GM06990 (cell line): ENCODE measurements around the gene CMTM2.
"Not testable (repeated sequence)": the region's sequence is repeated elsewhere in the genome, so short reads cannot be mapped to it uniquely, and the experiment has no call there.

Experiments
- DNase-seq: peaks from one replicate; pipeline ENCODE4 v3.0.0-alpha.2; 2011; ENCODE audit not compliant: insufficient read length; ENCODE audit errors: extremely low read depth
- H3K27me3 ChIP-seq: replicated peaks from 2 replicates; pipeline ENCODE4 v1.6.0; 2011; ENCODE audit warnings: low read length; ENCODE audit not compliant: control insufficient read depth, insufficient read depth
- H3K36me3 ChIP-seq: 2 replicates; pipeline ENCODE4 v1.5.1; 2011; ENCODE audit warnings: low read length; ENCODE audit not compliant: control insufficient read depth, insufficient read depth
- H3K4me3 ChIP-seq: replicated peaks from 2 replicates; pipeline ENCODE4 v1.5.1; 2011; ENCODE audit warnings: low read depth, mild to moderate bottlenecking, control low read depth, low read length
- TF ChIP-seq, protein P1 (sequence below): IDR thresholded peaks from 2 replicates; pipeline ENCODE4 v1.5.1; 2011; ENCODE audit warnings: low read length, control low read depth, mild to moderate bottlenecking, inconsistent platforms; ENCODE audit not compliant: insufficient read depth, poor library complexity, severe bottlenecking

The CMTM2 gene

DNA sequence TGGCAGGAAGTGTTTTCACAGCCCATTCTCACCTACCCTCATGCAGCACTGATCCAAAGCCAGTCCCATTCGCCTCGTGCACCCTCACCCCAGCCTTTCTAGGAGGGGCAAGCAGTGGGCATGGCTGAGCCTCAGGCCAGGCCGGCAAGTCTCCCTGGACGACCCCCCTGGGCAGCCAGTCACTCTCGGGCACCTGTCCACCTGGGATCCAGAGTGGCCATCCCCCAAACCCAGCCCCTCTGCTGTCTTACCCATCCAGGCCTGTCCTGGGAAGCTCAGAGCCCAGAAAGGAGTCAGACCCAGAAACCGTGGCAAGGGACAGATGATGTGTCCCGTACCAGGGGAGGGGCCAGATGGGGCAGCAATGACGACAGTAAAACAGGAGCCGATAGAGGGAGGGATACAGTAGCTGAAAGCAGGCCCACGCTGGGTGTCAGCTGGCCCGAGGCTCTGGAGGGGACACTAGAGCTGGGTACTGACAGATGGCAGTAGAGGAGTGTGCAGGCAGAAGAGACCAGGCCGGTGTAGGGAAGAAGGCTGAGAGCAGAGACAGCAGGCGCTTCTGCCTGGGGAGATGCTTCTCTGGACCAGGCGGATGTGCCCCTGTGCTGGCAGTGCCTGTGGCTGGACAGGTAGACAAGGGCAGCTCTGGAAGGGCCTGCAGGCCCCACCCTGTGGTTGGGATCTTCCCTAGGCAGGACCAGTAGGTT, 31.0 kb downstream of the CMTM2 start:
- H3K4me3 ChIP-seq, result no peak overlapping the region
- H3K36me3 ChIP-seq, result peaks cover 13% of the 10 kb centered on the region
- no peak for DNase-seq

DNA sequence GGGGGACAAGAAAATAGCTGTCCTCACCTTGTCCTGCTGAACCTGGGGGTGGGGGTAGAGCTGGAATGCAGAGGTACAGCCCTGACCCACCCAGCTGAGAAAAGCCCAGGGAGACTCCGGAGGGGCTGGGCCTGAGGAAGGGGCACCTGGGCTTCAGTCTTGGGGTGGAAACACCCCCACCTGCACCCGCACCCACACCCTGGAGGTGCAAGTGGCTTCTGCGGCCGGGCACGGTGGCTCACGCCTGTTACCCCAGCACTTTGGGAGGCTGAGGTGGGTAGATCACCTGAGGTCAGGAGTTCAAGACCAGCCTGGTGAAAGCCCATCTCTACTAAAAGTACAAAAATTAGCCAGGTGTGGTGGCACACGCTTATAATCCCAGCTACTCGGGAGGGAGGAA, 32.6 kb downstream of the CMTM2 start:
- H3K27me3 ChIP-seq, H3K4me3 ChIP-seq, DNase-seq: not testable (repeated sequence)
- H3K36me3 ChIP-seq, result peaks cover 13% of the 10 kb centered on the region

More for the DNA sequence above, 31.0 kb downstream of the CMTM2 start:
- H3K27me3 ChIP-seq, result no peaks in the 10 kb centered on the region
- TF ChIP-seq, protein P1, sequence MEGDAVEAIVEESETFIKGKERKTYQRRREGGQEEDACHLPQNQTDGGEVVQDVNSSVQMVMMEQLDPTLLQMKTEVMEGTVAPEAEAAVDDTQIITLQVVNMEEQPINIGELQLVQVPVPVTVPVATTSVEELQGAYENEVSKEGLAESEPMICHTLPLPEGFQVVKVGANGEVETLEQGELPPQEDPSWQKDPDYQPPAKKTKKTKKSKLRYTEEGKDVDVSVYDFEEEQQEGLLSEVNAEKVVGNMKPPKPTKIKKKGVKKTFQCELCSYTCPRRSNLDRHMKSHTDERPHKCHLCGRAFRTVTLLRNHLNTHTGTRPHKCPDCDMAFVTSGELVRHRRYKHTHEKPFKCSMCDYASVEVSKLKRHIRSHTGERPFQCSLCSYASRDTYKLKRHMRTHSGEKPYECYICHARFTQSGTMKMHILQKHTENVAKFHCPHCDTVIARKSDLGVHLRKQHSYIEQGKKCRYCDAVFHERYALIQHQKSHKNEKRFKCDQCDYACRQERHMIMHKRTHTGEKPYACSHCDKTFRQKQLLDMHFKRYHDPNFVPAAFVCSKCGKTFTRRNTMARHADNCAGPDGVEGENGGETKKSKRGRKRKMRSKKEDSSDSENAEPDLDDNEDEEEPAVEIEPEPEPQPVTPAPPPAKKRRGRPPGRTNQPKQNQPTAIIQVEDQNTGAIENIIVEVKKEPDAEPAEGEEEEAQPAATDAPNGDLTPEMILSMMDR, result no peak

DNA sequence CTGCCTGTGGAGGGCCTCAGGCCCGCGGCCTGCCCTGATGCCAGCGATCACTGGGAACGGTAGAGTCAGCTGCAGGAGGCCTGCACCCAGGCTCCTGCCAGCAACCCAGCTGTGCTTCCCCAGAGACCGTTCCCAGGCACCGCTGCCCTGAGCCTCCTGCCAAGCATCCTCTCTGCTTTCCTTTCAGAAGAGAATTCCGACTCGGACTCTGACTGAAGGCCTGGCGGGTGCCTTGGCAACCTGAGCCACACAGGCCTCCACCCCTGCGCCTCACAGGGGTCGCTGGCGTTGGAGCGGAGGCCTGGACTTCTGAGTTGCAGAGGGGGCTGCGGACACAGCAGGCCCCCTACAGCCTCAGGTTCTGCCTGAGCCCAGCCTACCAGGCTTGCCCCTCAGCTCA, 33.2 kb downstream of the CMTM2 start:
- no peak overlapping the region for H3K4me3 ChIP-seq
- TF ChIP-seq, protein P1, result no peak
- peaks cover 13% of the 10 kb centered on the region for H3K36me3 ChIP-seq
- no peak for DNase-seq
- no peaks in the 10 kb centered on the region for H3K27me3 ChIP-seq

DNA sequence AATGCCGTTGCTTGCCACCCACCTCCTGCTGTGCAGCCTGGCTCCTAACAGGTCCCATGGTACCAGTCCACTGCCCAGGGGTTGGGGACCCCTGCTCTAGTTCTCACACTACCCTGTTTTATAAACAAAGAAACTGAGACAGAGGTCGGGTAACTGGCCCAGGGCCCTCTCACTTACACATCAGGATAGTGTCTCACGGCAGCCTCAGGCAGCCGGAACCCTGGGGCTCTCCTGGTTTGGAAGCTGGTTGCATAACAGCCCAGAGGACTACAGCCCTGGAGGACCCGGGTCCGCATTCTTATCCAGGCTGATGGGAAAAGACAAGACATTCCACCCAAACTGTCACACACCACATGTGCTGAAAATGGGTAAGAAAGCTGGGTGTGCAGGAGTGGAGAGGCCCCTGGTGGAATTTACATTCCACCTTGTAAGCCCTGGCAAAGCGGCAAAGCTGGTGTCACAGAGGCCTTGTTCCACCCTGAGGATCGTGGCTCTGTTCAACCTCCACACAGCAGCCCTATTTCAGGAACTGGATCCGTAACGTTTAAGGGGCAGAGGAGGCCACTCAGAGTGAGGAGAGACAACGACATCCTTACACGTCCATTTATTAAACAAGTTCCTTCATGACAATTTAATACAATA, 35.0 kb downstream of the CMTM2 start:
- no peak overlapping the region for H3K4me3 ChIP-seq
- DNase-seq, result no peak
- H3K36me3 ChIP-seq, result peaks cover 11% of the 10 kb centered on the region
- TF ChIP-seq, protein P1, result no peak
- no peaks in the 10 kb centered on the region for H3K27me3 ChIP-seq

DNA sequence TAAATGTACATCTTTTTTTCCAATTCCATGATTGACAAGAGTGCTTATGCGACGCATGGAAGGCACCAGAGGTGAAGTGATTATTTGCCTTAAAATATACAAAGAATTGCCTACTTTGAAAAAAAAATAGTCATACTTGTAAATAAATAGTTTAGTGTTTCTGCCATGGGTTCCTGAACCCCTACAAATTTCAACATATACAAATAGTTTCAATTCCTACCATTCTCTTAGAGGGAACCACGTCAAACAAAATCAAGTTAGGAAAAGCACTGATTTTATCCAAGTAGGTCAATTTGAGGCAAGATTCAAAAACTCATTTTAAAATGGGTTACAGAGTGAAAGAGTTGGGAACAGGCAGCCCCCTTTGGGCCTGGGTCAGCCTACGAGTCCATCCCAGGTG, 36.9 kb downstream of the CMTM2 start:
- Histone ChIP-seq H3K4me3 (no peak overlapping the region), H3K36me3 (peaks cover 2% of the 10 kb centered on the region; the same call in 1 of the 2 replicates), H3K27me3 (no peaks in the 10 kb centered on the region; the same call in none of the 2 replicates)
- DNase-seq, result no peak
- TF ChIP-seq, protein P1, result no peak

DNA sequence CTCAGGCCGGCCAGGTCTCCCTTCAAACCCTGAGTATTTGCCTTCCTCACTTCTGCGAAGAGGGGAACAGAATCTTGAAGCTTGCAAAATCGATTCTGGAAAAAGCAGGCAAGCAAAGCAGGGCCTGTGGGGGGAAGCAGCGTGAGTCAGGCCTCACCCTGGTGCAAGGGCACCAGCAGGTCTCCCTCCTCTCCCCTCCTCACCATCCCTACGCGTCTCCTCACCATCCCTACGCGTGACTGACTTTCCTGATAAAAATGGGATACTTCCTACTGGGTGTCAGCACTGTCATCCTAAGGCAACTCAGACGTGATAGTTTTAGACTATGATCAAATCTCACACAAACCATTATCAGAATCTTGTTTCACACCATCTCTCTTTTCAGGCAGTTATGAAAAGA, 37.3 kb downstream of the CMTM2 start:
- no peaks in the 10 kb centered on the region; the same call in none of the 2 replicates for H3K27me3 ChIP-seq

More for the DNA sequence above, 37.3 kb downstream of the CMTM2 start:
- no peak overlapping the region for H3K4me3 ChIP-seq
- H3K36me3 ChIP-seq, result peaks cover 2% of the 10 kb centered on the region; the same call in 1 of the 2 replicates
- no peak for DNase-seq
- TF ChIP-seq, protein P1, result no peak
